ENCODE measurements around the gene FHL1.

DNA sequence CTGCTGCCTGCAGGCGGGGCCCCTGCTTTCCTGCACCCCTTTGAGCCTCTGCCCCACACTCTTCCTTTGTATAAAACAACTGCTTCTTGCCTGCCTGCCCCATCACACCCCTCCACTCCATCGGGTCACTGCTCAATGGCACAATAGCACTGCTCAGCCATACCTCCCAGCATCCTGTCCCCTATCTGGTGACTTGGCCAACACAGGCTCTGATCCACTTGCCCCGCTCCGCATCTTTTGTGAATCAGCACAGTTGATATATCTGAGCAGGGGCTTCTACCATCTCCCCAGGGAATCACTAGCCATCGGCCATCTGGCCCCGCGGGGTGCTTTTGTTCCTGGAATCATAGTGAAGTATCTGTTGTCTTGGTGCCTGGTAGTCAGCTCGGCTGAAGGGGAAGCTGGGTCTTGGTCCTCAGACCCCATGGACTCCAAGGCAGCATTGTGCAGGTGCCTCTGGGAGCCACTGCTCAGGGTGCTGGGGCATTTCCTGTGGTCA lies 58.6 kb downstream of the FHL1 start:
- TF ChIP-seq, protein P1, sequence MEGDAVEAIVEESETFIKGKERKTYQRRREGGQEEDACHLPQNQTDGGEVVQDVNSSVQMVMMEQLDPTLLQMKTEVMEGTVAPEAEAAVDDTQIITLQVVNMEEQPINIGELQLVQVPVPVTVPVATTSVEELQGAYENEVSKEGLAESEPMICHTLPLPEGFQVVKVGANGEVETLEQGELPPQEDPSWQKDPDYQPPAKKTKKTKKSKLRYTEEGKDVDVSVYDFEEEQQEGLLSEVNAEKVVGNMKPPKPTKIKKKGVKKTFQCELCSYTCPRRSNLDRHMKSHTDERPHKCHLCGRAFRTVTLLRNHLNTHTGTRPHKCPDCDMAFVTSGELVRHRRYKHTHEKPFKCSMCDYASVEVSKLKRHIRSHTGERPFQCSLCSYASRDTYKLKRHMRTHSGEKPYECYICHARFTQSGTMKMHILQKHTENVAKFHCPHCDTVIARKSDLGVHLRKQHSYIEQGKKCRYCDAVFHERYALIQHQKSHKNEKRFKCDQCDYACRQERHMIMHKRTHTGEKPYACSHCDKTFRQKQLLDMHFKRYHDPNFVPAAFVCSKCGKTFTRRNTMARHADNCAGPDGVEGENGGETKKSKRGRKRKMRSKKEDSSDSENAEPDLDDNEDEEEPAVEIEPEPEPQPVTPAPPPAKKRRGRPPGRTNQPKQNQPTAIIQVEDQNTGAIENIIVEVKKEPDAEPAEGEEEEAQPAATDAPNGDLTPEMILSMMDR (conservative IDR thresholded peaks at IDR 0.05) = no peak
- no peak for TF ChIP-seq ZFX (IDR thresholded peaks at IDR 0.05)
